HCT116 (cell line): Measurements from ENCODE around the gene XPO4.

Source experiments
- EZH2 ChIP-seq: fragments of 200-600 bp; sonication (generic); IDR thresholded peaks from 2 replicates; pipeline ENCODE4 v1.6.1; 2017; ENCODE audit warnings: antibody characterized with exemption, mixed run types
- POLR2A ChIP-seq: IDR thresholded peaks from 2 replicates; pipeline ENCODE4 v1.7.0; 2011; ENCODE audit warnings: borderline replicate concordance; ENCODE audit not compliant: insufficient read depth, insufficient read length; ENCODE audit errors: extremely low read depth
- SP1 ChIP-seq: IDR thresholded peaks from 2 replicates; pipeline ENCODE4 v1.6.1; 2012; ENCODE audit warnings: low read depth
- ZNF274 ChIP-seq: fragments of 200-500 bp; sonication (Bioruptor generic); IDR thresholded peaks from 2 replicates; pipeline ENCODE4 v1.6.1; 2014; ENCODE audit warnings: mild to moderate bottlenecking, low read depth, low read length, inconsistent platforms
- TF ChIP-seq, protein P1 (sequence below), 3 experiments: fragments of 200-600 bp in 1 of 3; sonication (generic) in 1 of 3; IDR thresholded peaks in 2 of 3; conservative IDR thresholded peaks in 1 of 3; 2 replicates each; pipeline ENCODE4 v1.5.1; 2012 to 2017; ENCODE audit warnings: low read depth in 2 of 3, low read length in 2 of 3, antibody characterized with exemption in 1 of 3, borderline replicate concordance in 1 of 3, control low read depth in 1 of 3, mild to moderate bottlenecking in 1 of 3, mixed read lengths in 1 of 3, mixed run types in 1 of 3, moderate library complexity in 1 of 3; ENCODE audit not compliant: insufficient read depth in 1 of 3

DNA sequence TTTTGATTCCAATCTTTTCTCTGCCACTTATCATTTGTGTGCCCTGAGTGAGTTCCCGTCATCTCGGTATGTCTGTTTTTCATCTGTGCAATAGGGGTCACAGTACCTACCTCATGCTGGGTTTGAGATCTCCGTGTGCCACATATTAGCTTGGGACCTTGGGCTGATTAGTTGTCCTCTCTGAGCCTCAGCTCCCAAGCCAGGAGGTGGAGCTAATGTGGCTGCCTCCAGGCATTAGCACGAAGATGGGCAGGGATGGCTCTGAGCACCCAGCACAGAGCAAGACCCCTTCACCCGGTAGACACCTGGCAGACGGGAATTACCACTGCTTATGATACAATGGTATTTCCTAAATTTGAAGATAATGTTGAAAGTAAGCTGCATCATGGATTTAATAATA lies 35.8 kb upstream of the XPO4 start:
- no peak for TF ChIP-seq SP1
- no peak for TF ChIP-seq EZH2
- TF ChIP-seq, protein P1, sequence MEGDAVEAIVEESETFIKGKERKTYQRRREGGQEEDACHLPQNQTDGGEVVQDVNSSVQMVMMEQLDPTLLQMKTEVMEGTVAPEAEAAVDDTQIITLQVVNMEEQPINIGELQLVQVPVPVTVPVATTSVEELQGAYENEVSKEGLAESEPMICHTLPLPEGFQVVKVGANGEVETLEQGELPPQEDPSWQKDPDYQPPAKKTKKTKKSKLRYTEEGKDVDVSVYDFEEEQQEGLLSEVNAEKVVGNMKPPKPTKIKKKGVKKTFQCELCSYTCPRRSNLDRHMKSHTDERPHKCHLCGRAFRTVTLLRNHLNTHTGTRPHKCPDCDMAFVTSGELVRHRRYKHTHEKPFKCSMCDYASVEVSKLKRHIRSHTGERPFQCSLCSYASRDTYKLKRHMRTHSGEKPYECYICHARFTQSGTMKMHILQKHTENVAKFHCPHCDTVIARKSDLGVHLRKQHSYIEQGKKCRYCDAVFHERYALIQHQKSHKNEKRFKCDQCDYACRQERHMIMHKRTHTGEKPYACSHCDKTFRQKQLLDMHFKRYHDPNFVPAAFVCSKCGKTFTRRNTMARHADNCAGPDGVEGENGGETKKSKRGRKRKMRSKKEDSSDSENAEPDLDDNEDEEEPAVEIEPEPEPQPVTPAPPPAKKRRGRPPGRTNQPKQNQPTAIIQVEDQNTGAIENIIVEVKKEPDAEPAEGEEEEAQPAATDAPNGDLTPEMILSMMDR (IDR thresholded peaks at IDR 0.05 in 2 of 3, conservative IDR thresholded peaks at IDR 0.05 in 1 of 3; ENCODE audit: borderline replicate concordance in 1 of 3, insufficient read depth in 1 of 3, low read depth in 2 of 3, low read length in 2 of 3), result no peak
- no peak for TF ChIP-seq ZNF274
- no peak for TF ChIP-seq POLR2A
